AG04449 (cell line): ENCODE data around the gene KRT78.

Experiments
- CTCF ChIA-PET: fragments of 350-600 bp; formaldehyde crosslinking; extraction: SDS; loops from one replicate; lab custom pipeline; 2021; ENCODE audit warnings: antibody characterized with exemption; lab: Yijun Ruan, JAX
- POLR2A ChIA-PET: fragments of 400-600, 350-600 bp; formaldehyde crosslinking; extraction: SDS; loops from one replicate; lab custom pipeline; 2020; ENCODE audit warnings: antibody characterized with exemption, inconsistent platforms; lab: Yijun Ruan, JAX
- DNase-seq: peaks from one replicate; pipeline ENCODE4 v3.0.0-alpha.2; 2010; ENCODE audit warnings: low read depth, low spot score
- H3K4me3 ChIP-seq: 2 replicates; pipeline ENCODE4 v1.5.1; 2011; ENCODE audit warnings: low read depth, mild to moderate bottlenecking, control low read depth, low read length
- CTCF ChIP-seq: IDR thresholded peaks from one replicate; pipeline ENCODE4 v1.5.1; 2011; ENCODE audit warnings: mild to moderate bottlenecking, moderate library complexity, low read length, control low read depth, inconsistent platforms; ENCODE audit not compliant: insufficient read depth; ENCODE audit errors: missing control alignments

KRT78 gene

GRCh38 chr12:52832985-52833905 is 15.5 kb downstream of the KRT78 start:
- no peak for TF ChIP-seq CTCF
- DNase-seq, result no peak
- no peak overlapping the region for H3K4me3 ChIP-seq
- CTCF ChIA-PET, result interaction anchor here (1.2 kb wide), 1 partner anchor 676 kb away, joined by 3 read pairs; no protein-coding TSS in a partner anchor
- POLR2A ChIA-PET, result no interaction called here

- no peak overlapping the region for H3K4me3 ChIP-seq
- ChIA-PET CTCF (interaction anchor here (1.2 kb wide), 1 partner anchor 675 kb away, joined by 3 read pairs; no protein-coding TSS in a partner anchor), POLR2A (no interaction called here)
- no peak for TF ChIP-seq CTCF
- no peak for DNase-seq
Measured at GRCh38 chr12:52832451-52832850, 16.3 kb downstream of the KRT78 start.

GRCh38 chr12:52831251-52831650 is 17.5 kb downstream of the KRT78 start:
- DNase-seq, result no peak
- CTCF ChIA-PET, result no interaction called here
- POLR2A ChIA-PET, result no interaction called here
- TF ChIP-seq CTCF, result no peak
- H3K4me3 ChIP-seq, result no peak overlapping the region

GRCh38 chr12:52829986-52830770 is 18.6 kb downstream of the KRT78 start:
- CTCF ChIA-PET, result interaction anchor here (0.8 kb wide), 1 partner anchor 10 kb away, joined by 3 read pairs; no protein-coding TSS in a partner anchor
- no peak overlapping the region for H3K4me3 ChIP-seq
- DNase-seq, result no peak
- POLR2A ChIA-PET, result no interaction called here
- TF ChIP-seq CTCF, result no peak

GRCh38 chr12:52828591-52829021 is 20.2 kb downstream of the KRT78 start:
- no peak for DNase-seq
- ChIA-PET POLR2A (no interaction called here), CTCF (no interaction called here)
- TF ChIP-seq CTCF, result no peak
- no peak overlapping the region for H3K4me3 ChIP-seq

GRCh38 chr12:52828156-52828555 is 20.6 kb downstream of the KRT78 start:
- no peak for TF ChIP-seq CTCF
- DNase-seq, result no peak
- CTCF ChIA-PET, result no interaction called here
- POLR2A ChIA-PET, result no interaction called here
- H3K4me3 ChIP-seq, result no peak overlapping the region
